Mesothelial cell of epicardium (in vitro differentiated cells): Measurements from ENCODE around the gene ABCA13. TPM values are rescaled to one million over a fixed set of nuclear protein-coding genes. Genes with fewer than 3 reads are reported as not detected.
"Not testable (repeated sequence)": the region's sequence is repeated elsewhere in the genome, so short reads cannot be mapped to it uniquely, and the experiment has no call there.

Experiments used
- DNase-seq, 2 experiments: peaks; one replicate each; pipeline ENCODE4 v3.0.0; 2021; ENCODE audit warnings: low spot score in 2 of 2; ENCODE audit not compliant: unreplicated experiment in 2 of 2
- H3K27ac Mint-ChIP-seq: 2 replicates; pipeline ENCODE4 v1.8.0; 2021; ENCODE audit warnings: mixed read lengths
- H3K27me3 Mint-ChIP-seq: 2 replicates; pipeline ENCODE4 v1.8.0; 2021; ENCODE audit warnings: low read depth, mixed read lengths
- H3K36me3 Mint-ChIP-seq: 2 replicates; pipeline ENCODE4 v1.8.0; 2021; ENCODE audit warnings: mixed read lengths
- H3K4me1 Mint-ChIP-seq: 2 replicates; pipeline ENCODE4 v1.8.0; 2021; ENCODE audit warnings: mixed read lengths
- H3K4me3 Mint-ChIP-seq: 2 replicates; pipeline ENCODE4 v1.8.0; 2021; ENCODE audit warnings: mild to moderate bottlenecking, moderate library complexity, mixed read lengths
- H3K9me3 Mint-ChIP-seq: 2 replicates; pipeline ENCODE4 v1.8.0; 2021; ENCODE audit warnings: mixed read lengths
- total RNA-seq: library from RNA; stranded (reverse); gene quantifications from 3 replicates; pipeline ENCODE4 v1.2.1, GENCODE V29; 2021
- TF ChIP-seq, protein P1 (sequence below): fragments of 200-600 bp; sonication (generic); IDR thresholded peaks from one replicate; pipeline ENCODE4 v1.5.0; 2021; ENCODE audit warnings: antibody characterized with exemption; ENCODE audit not compliant: unreplicated experiment

Gene ABCA13
- total RNA-seq, 1 donor from 2014 or later, result 0.29 TPM

GRCh38 chr7:48140001-48140681 is 31.1 kb upstream of the ABCA13 start:
- Mint-ChIP-seq H3K27ac (no peak overlapping the region), H3K36me3 (peaks cover 14% of the 10 kb centered on the region), H3K4me1 (peaks cover 12% of the 10 kb centered on the region), H3K27me3 (no peaks in the 10 kb centered on the region), H3K9me3 (peaks cover 50% of the 10 kb centered on the region), H3K4me3 (no peak overlapping the region)
- no peak for DNase-seq
- TF ChIP-seq, protein P1, sequence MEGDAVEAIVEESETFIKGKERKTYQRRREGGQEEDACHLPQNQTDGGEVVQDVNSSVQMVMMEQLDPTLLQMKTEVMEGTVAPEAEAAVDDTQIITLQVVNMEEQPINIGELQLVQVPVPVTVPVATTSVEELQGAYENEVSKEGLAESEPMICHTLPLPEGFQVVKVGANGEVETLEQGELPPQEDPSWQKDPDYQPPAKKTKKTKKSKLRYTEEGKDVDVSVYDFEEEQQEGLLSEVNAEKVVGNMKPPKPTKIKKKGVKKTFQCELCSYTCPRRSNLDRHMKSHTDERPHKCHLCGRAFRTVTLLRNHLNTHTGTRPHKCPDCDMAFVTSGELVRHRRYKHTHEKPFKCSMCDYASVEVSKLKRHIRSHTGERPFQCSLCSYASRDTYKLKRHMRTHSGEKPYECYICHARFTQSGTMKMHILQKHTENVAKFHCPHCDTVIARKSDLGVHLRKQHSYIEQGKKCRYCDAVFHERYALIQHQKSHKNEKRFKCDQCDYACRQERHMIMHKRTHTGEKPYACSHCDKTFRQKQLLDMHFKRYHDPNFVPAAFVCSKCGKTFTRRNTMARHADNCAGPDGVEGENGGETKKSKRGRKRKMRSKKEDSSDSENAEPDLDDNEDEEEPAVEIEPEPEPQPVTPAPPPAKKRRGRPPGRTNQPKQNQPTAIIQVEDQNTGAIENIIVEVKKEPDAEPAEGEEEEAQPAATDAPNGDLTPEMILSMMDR, result no peak

DNA sequence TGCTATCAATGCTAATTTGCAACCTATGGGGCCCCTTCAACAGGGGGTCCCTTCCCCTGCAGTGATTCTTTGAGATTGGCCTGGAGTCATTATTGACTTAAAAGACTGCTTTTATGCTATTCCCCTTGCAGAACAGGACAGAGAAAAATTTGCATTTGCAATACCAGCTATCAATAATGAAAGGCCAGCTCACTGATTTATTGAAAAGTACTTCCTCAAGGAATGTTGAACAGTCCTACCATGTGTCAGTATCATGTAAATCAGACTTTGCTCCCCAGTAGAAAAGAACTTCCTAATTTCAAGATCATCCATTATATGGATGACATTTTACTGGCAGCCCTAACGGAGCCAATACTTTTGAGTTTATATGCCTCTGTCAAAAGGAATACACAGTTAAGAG is 29.7 kb upstream of the ABCA13 start:
- Mint-ChIP-seq H3K4me1 (peaks cover 16% of the 10 kb centered on the region), H3K9me3 (peaks cover 44% of the 10 kb centered on the region), H3K27me3 (no peaks in the 10 kb centered on the region), H3K27ac (no peak overlapping the region), H3K36me3 (peaks cover 10% of the 10 kb centered on the region), H3K4me3 (no peak overlapping the region)
- TF ChIP-seq, protein P1, result no peak
- no peak for DNase-seq

- peaks cover 31% of the 10 kb centered on the region for H3K4me1 Mint-ChIP-seq
- H3K9me3 Mint-ChIP-seq, result peaks cover 34% of the 10 kb centered on the region
- peaks cover 7% of the 10 kb centered on the region for H3K36me3 Mint-ChIP-seq
- TF ChIP-seq, protein P1, result no peak
- no peak for DNase-seq
- H3K27ac Mint-ChIP-seq, result no peak overlapping the region
- no peaks in the 10 kb centered on the region for H3K27me3 Mint-ChIP-seq
- no peak overlapping the region for H3K4me3 Mint-ChIP-seq
Measured at GRCh38 chr7:48144291-48144768, 26.9 kb upstream of the ABCA13 start.

- peaks cover 19% of the 10 kb centered on the region for H3K9me3 Mint-ChIP-seq
- H3K27ac Mint-ChIP-seq, result peak overlapping the region; percentile 65
- TF ChIP-seq, protein P1, result no peak
- DNase-seq, result no peak
- H3K4me1 Mint-ChIP-seq, result peaks cover 22% of the 10 kb centered on the region
- H3K4me3 Mint-ChIP-seq, result no peak overlapping the region
- no peaks in the 10 kb centered on the region for H3K27me3 Mint-ChIP-seq
- peaks cover under 1% of the 10 kb centered on the region for H3K36me3 Mint-ChIP-seq
Measured at GRCh38 chr7:48147078-48147591, 24.1 kb upstream of the ABCA13 start.

- H3K27me3 Mint-ChIP-seq, H3K36me3 Mint-ChIP-seq, H3K4me3 Mint-ChIP-seq: not testable (repeated sequence)
- H3K9me3 Mint-ChIP-seq, result peaks cover 13% of the 10 kb centered on the region
- H3K4me1 Mint-ChIP-seq, result peaks cover 22% of the 10 kb centered on the region
- H3K27ac Mint-ChIP-seq, result peak overlapping the region; percentile 65
- peak in 1 of 2 experiments; percentile 42 for DNase-seq
Measured at GRCh38 chr7:48147690-48148089, 23.6 kb upstream of the ABCA13 start.

DNA sequence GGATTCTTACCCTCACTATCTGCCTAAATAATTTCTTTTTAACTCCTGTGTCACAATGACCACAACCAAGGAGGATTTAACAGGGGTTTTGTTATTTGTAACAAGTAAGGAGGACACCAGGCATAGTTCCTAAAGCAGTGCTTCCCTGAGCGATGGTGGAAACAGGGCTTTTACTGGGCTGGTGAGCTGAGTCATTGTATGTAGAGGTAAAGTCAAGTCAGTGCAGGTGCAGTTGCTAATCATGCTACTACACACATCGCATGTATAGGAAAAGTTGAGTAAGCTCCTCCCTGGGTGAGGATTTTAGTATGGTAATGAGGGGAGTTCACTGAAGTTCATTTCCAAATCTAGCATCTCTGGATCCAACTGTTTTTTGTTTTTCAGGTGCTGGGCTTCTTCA is 22.9 kb upstream of the ABCA13 start:
- no peak overlapping the region for H3K27ac Mint-ChIP-seq
- H3K27me3 Mint-ChIP-seq, result no peaks in the 10 kb centered on the region
- no peak overlapping the region for H3K4me3 Mint-ChIP-seq
- peaks cover 22% of the 10 kb centered on the region for H3K4me1 Mint-ChIP-seq
- no peaks in the 10 kb centered on the region for H3K36me3 Mint-ChIP-seq
- TF ChIP-seq, protein P1, result no peak
- DNase-seq, result no peak
- H3K9me3 Mint-ChIP-seq, result peaks cover 9% of the 10 kb centered on the region
